GM12878 (cell line): Measurements from ENCODE around the gene CLIP3. TPM values are rescaled to one million over a fixed set of nuclear protein-coding genes. Genes with fewer than 3 reads are reported as not detected.

Experiments
- ATAC-seq: fragments of 200-7000 bp; cut with Tn5 transposase; 3 replicates; pipeline ENCODE4 v1.9.1; 2020; ENCODE audit warnings: mild to moderate bottlenecking, moderate library complexity
- BruUV-seq: library from RNA; stranded (reverse); fragments of 400-500 nt; replicated peaks from 2 replicates; lab custom pipeline; 2021; lab: Mats Ljungman, UMichigan
- CTCF ChIA-PET: fragments of 300-600 bp; sonication (Branson Sonifier 250); formaldehyde crosslinking; extraction: SDS; loops from one replicate; lab custom pipeline; 2021; ENCODE audit warnings: inconsistent platforms; lab: Yijun Ruan, JAX
- POLR2A ChIA-PET: fragments of 350-600 bp; formaldehyde crosslinking; extraction: SDS; loops from one replicate; lab custom pipeline; 2021; ENCODE audit warnings: inconsistent platforms; lab: Charles Lee
- RAD21 ChIA-PET: fragments of 300-600 bp; sonication (Branson Sonifier 250); formaldehyde crosslinking; loops from one replicate; lab custom pipeline; 2023; ENCODE audit warnings: antibody characterized with exemption; ENCODE audit not compliant: unreplicated experiment; lab: Charles Lee
- SMC1A ChIA-PET: fragments of 300-600 bp; sonication (Branson Sonifier 250); formaldehyde crosslinking; loops from one replicate; lab custom pipeline; 2023; ENCODE audit not compliant: unreplicated experiment, uncharacterized antibody; lab: Charles Lee
- DNase-seq: peaks from one replicate; pipeline ENCODE4 v3.0.0-alpha.2; 2011; ENCODE audit warnings: low read depth, low spot score
- FAIRE-seq: peaks from 3 replicates; lab custom pipeline; 2011; peaks lifted over from hg19 to GRCh38; lab: Jason Lieb, UNC
- H2AFZ ChIP-seq: 2 replicates; pipeline ENCODE4 v1.6.0; 2011; ENCODE audit warnings: low read depth, low read length, control low read depth; ENCODE audit not compliant: control insufficient read depth
- H3K27ac ChIP-seq: 2 replicates; pipeline ENCODE4 v1.5.1; 2011; ENCODE audit warnings: control low read depth; ENCODE audit not compliant: control insufficient read depth, insufficient read depth
- H3K27me3 ChIP-seq, 2 experiments: replicated peaks in 1 of 2; 2 replicates each; pipeline versions ENCODE4 v1.6.0 to v1.6.1; 2011; ENCODE audit warnings: low read length in 1 of 2; ENCODE audit not compliant: control insufficient read depth in 2 of 2, insufficient read depth in 2 of 2
- H3K36me3 ChIP-seq, 2 experiments: 2 replicates each; pipeline ENCODE4 v1.5.1; 2011; ENCODE audit warnings: low read length in 1 of 2; ENCODE audit not compliant: control insufficient read depth in 2 of 2, insufficient read depth in 2 of 2
- H3K4me1 ChIP-seq: 2 replicates; pipeline ENCODE4 v1.6.1; 2011; ENCODE audit warnings: mild to moderate bottlenecking, low read length, moderate library complexity, mixed read lengths; ENCODE audit not compliant: control insufficient read depth, insufficient read depth
- H3K4me2 ChIP-seq: 2 replicates; pipeline ENCODE4 v1.6.0; 2011; ENCODE audit warnings: control low read depth; ENCODE audit not compliant: control insufficient read depth, insufficient read depth
- H3K4me3 ChIP-seq: fragments of 200-600 bp; sonication (generic); 2 replicates; pipeline ENCODE4 v1.5.1; 2016
- H3K79me2 ChIP-seq: 2 replicates; pipeline ENCODE4 v1.6.0; 2011; ENCODE audit warnings: low read length; ENCODE audit not compliant: control insufficient read depth, insufficient read depth
- H3K9ac ChIP-seq: 2 replicates; pipeline ENCODE4 v1.8.0; 2011; ENCODE audit warnings: low read length, control low read depth, mixed read lengths; ENCODE audit not compliant: control insufficient read depth, insufficient read depth
- H3K9me3 ChIP-seq: replicated peaks from 3 replicates; pipeline ENCODE4 v1.5.1; 2011; ENCODE audit warnings: mild to moderate bottlenecking, low read length; ENCODE audit not compliant: control insufficient read depth, insufficient read depth
- H4K20me1 ChIP-seq: 2 replicates; pipeline ENCODE4 v1.6.0; 2011; ENCODE audit not compliant: control insufficient read depth, insufficient read depth
- CBX3 ChIP-seq: fragments of 200-600 bp; sonication (generic); IDR thresholded peaks from 2 replicates; pipeline ENCODE4 v1.6.1; 2016; ENCODE audit warnings: low read depth, borderline replicate concordance
- E4F1 ChIP-seq: fragments of 450-650 bp; IDR thresholded peaks from 2 replicates; pipeline ENCODE4 v1.6.1; 2018; ENCODE audit warnings: borderline replicate concordance, mild to moderate bottlenecking; ENCODE audit not compliant: partially characterized antibody
- FOXK2 ChIP-seq: fragments of 450-650 bp; IDR thresholded peaks from 2 replicates; pipeline ENCODE4 v1.6.1; 2017; ENCODE audit warnings: mild to moderate bottlenecking, moderate library complexity
- GABPA ChIP-seq: IDR thresholded peaks from 2 replicates; pipeline ENCODE4 v1.6.1; 2014; ENCODE audit warnings: antibody characterized with exemption, low read depth, mild to moderate bottlenecking, inconsistent platforms
- IKZF2 ChIP-seq, 2 experiments: fragments of 450-650 bp; IDR thresholded peaks; 2 replicates each; pipeline ENCODE4 v1.6.1; 2017; ENCODE audit warnings: mild to moderate bottlenecking in 2 of 2, moderate library complexity in 2 of 2
- MEF2A ChIP-seq: IDR thresholded peaks from 2 replicates; pipeline ENCODE4 v1.6.1; 2011; ENCODE audit warnings: low read depth, mild to moderate bottlenecking, low read length, moderate library complexity; ENCODE audit not compliant: insufficient read depth
- MYC ChIP-seq: IDR thresholded peaks from 2 replicates; pipeline ENCODE4 v1.6.1; 2011; ENCODE audit warnings: mild to moderate bottlenecking, low read length, moderate library complexity, inconsistent platforms; ENCODE audit not compliant: insufficient read depth, insufficient replicate concordance, insufficient read length, severe bottlenecking
- NFYA ChIP-seq: IDR thresholded peaks from 2 replicates; pipeline ENCODE4 v1.6.1; 2011; ENCODE audit warnings: low read depth, mild to moderate bottlenecking, low read length, improper control_type of control experiment, borderline replicate concordance
- NFYB ChIP-seq: IDR thresholded peaks from 2 replicates; pipeline ENCODE4 v1.6.1; 2011; ENCODE audit warnings: low read depth, mild to moderate bottlenecking, low read length, improper control_type of control experiment, moderate library complexity; ENCODE audit not compliant: insufficient read depth
- SIX5 ChIP-seq: IDR thresholded peaks from 2 replicates; pipeline ENCODE4 v1.6.1; 2011; ENCODE audit warnings: mild to moderate bottlenecking, low read depth, low read length, moderate library complexity; ENCODE audit not compliant: severe bottlenecking
- SRF ChIP-seq, 2 experiments: IDR thresholded peaks; 2 replicates each; pipeline ENCODE4 v1.6.1; 2011; ENCODE audit warnings: low read depth in 2 of 2, low read length in 2 of 2, mild to moderate bottlenecking in 1 of 2, moderate library complexity in 1 of 2
- STAT1 ChIP-seq: fragments of 450-650 bp; conservative IDR thresholded peaks from 2 replicates; pipeline ENCODE4 v1.6.1; 2014; ENCODE audit warnings: antibody characterized with exemption, mild to moderate bottlenecking
- TBL1XR1 ChIP-seq: IDR thresholded peaks from 2 replicates; pipeline ENCODE4 v1.6.1; 2012; ENCODE audit warnings: low read depth, low read length, improper control_type of control experiment
- TCF7 ChIP-seq: IDR thresholded peaks from 2 replicates; pipeline ENCODE4 v1.6.1; 2014; ENCODE audit warnings: antibody characterized with exemption, borderline replicate concordance
- WGBS: methylation state at CpG from one replicate; pipeline ENCODE4 v1.1.6; 2016; ENCODE audit warnings: low lambda C conversion rate; ENCODE audit not compliant: insufficient replicate concordance, insufficient coverage; ENCODE audit errors: missing lambda C conversion rate; 5-methylcytosine and 5-hydroxymethylcytosine counted together
- in situ Hi-C: fragments of 300-500 bp; cut with MboI; formaldehyde crosslinking; loops from 9 replicates; pipeline ENCODE4 v1.14.3; 2018; ENCODE audit warnings: mixed read lengths
- intact Hi-C: fragments of 100-400 bp; cut with micrococcal nuclease; formaldehyde crosslinking; loops from one replicate; pipeline ENCODE4 v1.14.2; 2022; ENCODE audit not compliant: unreplicated experiment
- polyA plus RNA-seq, 11 experiments: library from polyadenylated mRNA; depleted of rRNA in 4 of 11; unstranded in 6 of 11; stranded (reverse) in 5 of 11; fragments of >200 nt; fragmentation: Nextera tagmentation in 4 of 11; fragmentation: Illumina TruSeq in 1 of 11; extraction: Ambion mirVana in 4 of 11; extraction: Trizol in 1 of 11; gene quantifications; 1 replicate in 1 of 11; 2 replicates in 10 of 11; pipeline versions ENCODE4 v1.2.1 to v1.2.3, GENCODE V29; 2011 to 2016; ENCODE audit warnings: inconsistent platforms in 2 of 11, missing spikeins in 2 of 11, low read depth in 1 of 11
- total RNA-seq, 4 experiments: library from RNA; depleted of rRNA in 3 of 4; stranded (reverse); fragments of >200 nt in 3 of 4; fragmentation: Illumina TruSeq in 1 of 4; extraction: Trizol in 1 of 4; gene quantifications; 2 replicates each; pipeline versions ENCODE4 v1.2.1 to v1.2.3, GENCODE V29; 2013 to 2021
- TF ChIP-seq, protein P1 (sequence below): fragments of 450-650 bp; IDR thresholded peaks from 2 replicates; pipeline ENCODE4 v1.6.1; 2016; ENCODE audit warnings: mild to moderate bottlenecking
- TF ChIP-seq, protein P2 (sequence below): IDR thresholded peaks from 2 replicates; pipeline ENCODE4 v1.6.1; 2011; ENCODE audit warnings: low read depth, mild to moderate bottlenecking, low read length, moderate library complexity, borderline replicate concordance; ENCODE audit errors: extremely low read depth
- TF ChIP-seq, protein P3 (sequence below): IDR thresholded peaks from 2 replicates; pipeline ENCODE4 v1.6.1; 2012; ENCODE audit warnings: low read depth, low read length, improper control_type of control experiment

The CLIP3 gene
- total and polyA plus RNA-seq, 10 of the 15 experiments (the other 5 are each of a cell fraction or from before 2014, with no cell fraction given): 0.09 to 2.7 (median 0.45) TPM; not detected in 1

GRCh38 chr19:36054119-36054732 is 21.6 kb upstream of the CLIP3 start, which contains the start of gene THAP8:
Gene THAP8, minus strand, starts transcription at chr19:36054285. Its CDS starts 68 bp downstream, at chr19:36054217.
- Histone ChIP-seq H3K4me3 (peak within 1 kb of the TSS; percentile 87), H3K27me3 (no peaks in the 10 kb centered on the region), H3K36me3 (peaks cover 0 to 5% of the 10 kb centered on the region in 2 experiments; a peak in 1 of 4 replicates), H3K79me2 (peaks cover 20% of the 10 kb centered on the region), H2AFZ (peak within 1 kb of the TSS; percentile 93), H3K4me2 (peak within 1 kb of the TSS; percentile 62), H3K27ac (peak within 1 kb of the TSS; percentile 92), H3K4me1 (peaks cover 3% of the 10 kb centered on the region; the same call in 1 of the 2 replicates), H3K9me3 (no peaks in the 10 kb centered on the region), H4K20me1 (no peaks in the 10 kb centered on the region), H3K9ac (peak within 1 kb of the TSS; percentile 79)
- ChIA-PET POLR2A (interaction anchor here (0.6 to 1.4 kb wide), 8 partner anchors 25 to 708 kb away, joined by 3 to 12 read pairs (median 4); partner anchors contain the start of genes ALKBH6 and TBCB), CTCF (interaction anchor here (0.6 to 1.9 kb wide), 6 partner anchors 16 to 277 kb away, joined by 3 to 5 read pairs (median 3); partner anchors contain the start of genes POLR2I and TBCB), SMC1A (interaction anchor here (1.0 to 1.7 kb wide), 4 partner anchors 40 to 172 kb away, joined by 3 to 5 read pairs (median 4); partner anchors contain the start of gene ALKBH6), RAD21 (interaction anchor here (0.8 to 2.1 kb wide), 6 partner anchors 40 to 1883 kb away, joined by 3 to 6 read pairs (median 4); partner anchors contain the start of genes ALKBH6, ZNF146 and ZNF565)
- no TSS peak for BruUV-seq
- intact Hi-C loops: loop anchor here (2.0 to 5.0 kb wide), 3 partner anchors 42 to 61 kb away; partner anchors contain the start of genes ALKBH6, POLR2I, SDHAF1 and TBCB
- DNase-seq: peak; percentile 99
- in situ Hi-C loops: no loop called here
- under 1% methylated on average over 56 of the region's 56 CpGs for WGBS
- peak; percentile 98 for FAIRE-seq
- ATAC-seq: peak; percentile 91
- TF ChIP-seq NFYA: no peak
- TF ChIP-seq CBX3: no peak
- TF ChIP-seq MYC: no peak
- TF ChIP-seq MEF2A: no peak
- TF ChIP-seq, protein P1, sequence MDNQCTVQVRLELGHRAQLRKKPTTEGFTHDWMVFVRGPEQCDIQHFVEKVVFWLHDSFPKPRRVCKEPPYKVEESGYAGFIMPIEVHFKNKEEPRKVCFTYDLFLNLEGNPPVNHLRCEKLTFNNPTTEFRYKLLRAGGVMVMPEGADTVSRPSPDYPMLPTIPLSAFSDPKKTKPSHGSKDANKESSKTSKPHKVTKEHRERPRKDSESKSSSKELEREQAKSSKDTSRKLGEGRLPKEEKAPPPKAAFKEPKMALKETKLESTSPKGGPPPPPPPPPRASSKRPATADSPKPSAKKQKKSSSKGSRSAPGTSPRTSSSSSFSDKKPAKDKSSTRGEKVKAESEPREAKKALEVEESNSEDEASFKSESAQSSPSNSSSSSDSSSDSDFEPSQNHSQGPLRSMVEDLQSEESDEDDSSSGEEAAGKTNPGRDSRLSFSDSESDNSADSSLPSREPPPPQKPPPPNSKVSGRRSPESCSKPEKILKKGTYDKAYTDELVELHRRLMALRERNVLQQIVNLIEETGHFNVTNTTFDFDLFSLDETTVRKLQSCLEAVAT: no peak
- TF ChIP-seq TBL1XR1: no peak
- no peak for TF ChIP-seq SRF (IDR thresholded peaks at IDR 0.05; ENCODE audit: low read depth in 2 of 2, low read length in 2 of 2)
- TF ChIP-seq FOXK2: 0 out of 2 replicates have a peak, but pooled peaks have one; percentile 29
- TF ChIP-seq IKZF2 (IDR thresholded peaks at IDR 0.05): no peak
- no peak for TF ChIP-seq NFYB
- TF ChIP-seq, protein P2, sequence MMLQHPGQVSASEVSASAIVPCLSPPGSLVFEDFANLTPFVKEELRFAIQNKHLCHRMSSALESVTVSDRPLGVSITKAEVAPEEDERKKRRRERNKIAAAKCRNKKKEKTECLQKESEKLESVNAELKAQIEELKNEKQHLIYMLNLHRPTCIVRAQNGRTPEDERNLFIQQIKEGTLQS: peak; percentile 91; the same call in 1 of the 2 replicates
- TF ChIP-seq SIX5: no peak
- TF ChIP-seq E4F1: no peak
- TF ChIP-seq STAT1: no peak
- TF ChIP-seq TCF7: no peak
- TF ChIP-seq, protein P3, sequence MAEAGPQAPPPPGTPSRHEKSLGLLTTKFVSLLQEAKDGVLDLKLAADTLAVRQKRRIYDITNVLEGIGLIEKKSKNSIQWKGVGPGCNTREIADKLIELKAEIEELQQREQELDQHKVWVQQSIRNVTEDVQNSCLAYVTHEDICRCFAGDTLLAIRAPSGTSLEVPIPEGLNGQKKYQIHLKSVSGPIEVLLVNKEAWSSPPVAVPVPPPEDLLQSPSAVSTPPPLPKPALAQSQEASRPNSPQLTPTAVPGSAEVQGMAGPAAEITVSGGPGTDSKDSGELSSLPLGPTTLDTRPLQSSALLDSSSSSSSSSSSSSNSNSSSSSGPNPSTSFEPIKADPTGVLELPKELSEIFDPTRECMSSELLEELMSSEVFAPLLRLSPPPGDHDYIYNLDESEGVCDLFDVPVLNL: no peak; the same call in 1 of the 2 replicates
- no peak for TF ChIP-seq GABPA
